ENCODE data around the gene WFDC9. TPM values are rescaled to one million over a fixed set of nuclear protein-coding genes. Genes with fewer than 3 reads are reported as not detected.

The WFDC9 gene
- total RNA-seq, 2 experiments from 2014 or later: not detected

GRCh38 chr20:45617591-45617990, 13.5 kb downstream of the WFDC9 start:
- Histone ChIP-seq H3K9me2 (ENCODE audit: insufficient read depth, low read length) (peaks cover 4% of the 10 kb centered on the region; the same call in 1 of the 2 replicates), H2AFZ (ENCODE audit: low read length) (no peak overlapping the region), H4K20me1 (ENCODE audit: insufficient read depth, low read length) (no peaks in the 10 kb centered on the region), H3K27ac (ENCODE audit: low read depth, low read length, poor library complexity, severe bottlenecking) (no peak overlapping the region), H3K9me3 (ENCODE audit: low read length) (no peaks in the 10 kb centered on the region), H3K4me1 (ENCODE audit: insufficient read depth, low read length, poor library complexity, severe bottlenecking) (no peaks in the 10 kb centered on the region), H3K79me2 (ENCODE audit: insufficient read depth, low read depth, low read length) (no peaks in the 10 kb centered on the region), H3K4me2 (ENCODE audit: low read length) (no peak overlapping the region), H3K4me3 (ENCODE audit: low read depth, low read length, poor library complexity, severe bottlenecking) (no peak overlapping the region), H3K36me3 (ENCODE audit: insufficient read depth, low read length) (no peaks in the 10 kb centered on the region)
- no TSS peak for BruUV-seq (replicated peaks)
- no peak for TF ChIP-seq CTCF (conservative IDR thresholded peaks at IDR 0.05; ENCODE audit: low read length)
- no peak for TF ChIP-seq EZH2phosphoT487 (IDR thresholded peaks at IDR 0.05; ENCODE audit: borderline replicate concordance, low read depth, low read length)
- POLR2A ChIA-PET: no interaction called here
- intact Hi-C loops (cut with micrococcal nuclease; ENCODE audit: unreplicated experiment): no loop called here
- CTCF ChIA-PET (ENCODE audit: unreplicated experiment): no interaction called here
- no peak for DNase-seq (ENCODE audit: low spot score)

- H3K4me3 ChIP-seq (ENCODE audit: low read depth, low read length, poor library complexity, severe bottlenecking): no peak overlapping the region
- no peaks in the 10 kb centered on the region for H3K9me3 ChIP-seq (ENCODE audit: low read length)
- no peak overlapping the region for H3K4me2 ChIP-seq (ENCODE audit: low read length)
- no peak overlapping the region for H3K27ac ChIP-seq (ENCODE audit: low read depth, low read length, poor library complexity, severe bottlenecking)
- intact Hi-C loops (cut with micrococcal nuclease; ENCODE audit: unreplicated experiment): no loop called here
- ChIA-PET CTCF (ENCODE audit: unreplicated experiment) (no interaction called here), POLR2A (no interaction called here)
- no peak overlapping the region for H2AFZ ChIP-seq (ENCODE audit: low read length)
- no peaks in the 10 kb centered on the region for H3K36me3 ChIP-seq (ENCODE audit: insufficient read depth, low read length)
- H3K9me2 ChIP-seq (ENCODE audit: insufficient read depth, low read length): peaks cover 4% of the 10 kb centered on the region; the same call in 1 of the 2 replicates
- no peaks in the 10 kb centered on the region for H3K79me2 ChIP-seq (ENCODE audit: insufficient read depth, low read depth, low read length)
- no peak for DNase-seq (ENCODE audit: low spot score)
- BruUV-seq (replicated peaks): no TSS peak
- H4K20me1 ChIP-seq (ENCODE audit: insufficient read depth, low read length): no peaks in the 10 kb centered on the region
- TF ChIP-seq EZH2phosphoT487 (IDR thresholded peaks at IDR 0.05; ENCODE audit: borderline replicate concordance, low read depth, low read length): no peak
- no peak for TF ChIP-seq CTCF (conservative IDR thresholded peaks at IDR 0.05; ENCODE audit: low read length)
- no peaks in the 10 kb centered on the region for H3K4me1 ChIP-seq (ENCODE audit: insufficient read depth, low read length, poor library complexity, severe bottlenecking)
Measured at GRCh38 chr20:45612314-45612713, 18.8 kb downstream of the WFDC9 start.

- peaks cover 1% of the 10 kb centered on the region; the same call in 1 of the 2 replicates for H3K9me2 ChIP-seq (ENCODE audit: insufficient read depth, low read length)
- POLR2A ChIA-PET: no interaction called here
- H3K36me3 ChIP-seq (ENCODE audit: insufficient read depth, low read length): no peaks in the 10 kb centered on the region
- no peaks in the 10 kb centered on the region for H3K9me3 ChIP-seq (ENCODE audit: low read length)
- BruUV-seq (replicated peaks): no TSS peak
- H3K27ac ChIP-seq (ENCODE audit: low read depth, low read length, poor library complexity, severe bottlenecking): no peak overlapping the region
- CTCF ChIA-PET (ENCODE audit: unreplicated experiment): no interaction called here
- H3K4me3 ChIP-seq (ENCODE audit: low read depth, low read length, poor library complexity, severe bottlenecking): no peak overlapping the region
- no peaks in the 10 kb centered on the region for H3K4me1 ChIP-seq (ENCODE audit: insufficient read depth, low read length, poor library complexity, severe bottlenecking)
- no peaks in the 10 kb centered on the region for H4K20me1 ChIP-seq (ENCODE audit: insufficient read depth, low read length)
- no peak overlapping the region for H3K4me2 ChIP-seq (ENCODE audit: low read length)
- DNase-seq (ENCODE audit: low spot score): no peak
- no peaks in the 10 kb centered on the region for H3K79me2 ChIP-seq (ENCODE audit: insufficient read depth, low read depth, low read length)
- intact Hi-C loops (cut with micrococcal nuclease; ENCODE audit: unreplicated experiment): no loop called here
- no peak for TF ChIP-seq CTCF (conservative IDR thresholded peaks at IDR 0.05; ENCODE audit: low read length)
- no peak for TF ChIP-seq EZH2phosphoT487 (IDR thresholded peaks at IDR 0.05; ENCODE audit: borderline replicate concordance, low read depth, low read length)
- no peak overlapping the region for H2AFZ ChIP-seq (ENCODE audit: low read length)
Measured at GRCh38 chr20:45611054-45611453, 20.0 kb downstream of the WFDC9 start.
